GM19043 (cell line): ENCODE data around the gene HARS2.
"Not testable (repeated sequence)": the region's sequence is repeated elsewhere in the genome, so short reads cannot be mapped to it uniquely, and the experiment has no call there.

Experiments used
- ATAC-seq: cut with Tn5 transposase; IDR thresholded peaks from one replicate; pipeline ENCODE4 v1.9.1; 2021; ENCODE audit warnings: low read depth; ENCODE audit not compliant: unreplicated experiment

Gene HARS2

GRCh38 chr5:140696891-140697492, 5.7 kb downstream of the HARS2 start:
- ATAC-seq = no peak

DNA sequence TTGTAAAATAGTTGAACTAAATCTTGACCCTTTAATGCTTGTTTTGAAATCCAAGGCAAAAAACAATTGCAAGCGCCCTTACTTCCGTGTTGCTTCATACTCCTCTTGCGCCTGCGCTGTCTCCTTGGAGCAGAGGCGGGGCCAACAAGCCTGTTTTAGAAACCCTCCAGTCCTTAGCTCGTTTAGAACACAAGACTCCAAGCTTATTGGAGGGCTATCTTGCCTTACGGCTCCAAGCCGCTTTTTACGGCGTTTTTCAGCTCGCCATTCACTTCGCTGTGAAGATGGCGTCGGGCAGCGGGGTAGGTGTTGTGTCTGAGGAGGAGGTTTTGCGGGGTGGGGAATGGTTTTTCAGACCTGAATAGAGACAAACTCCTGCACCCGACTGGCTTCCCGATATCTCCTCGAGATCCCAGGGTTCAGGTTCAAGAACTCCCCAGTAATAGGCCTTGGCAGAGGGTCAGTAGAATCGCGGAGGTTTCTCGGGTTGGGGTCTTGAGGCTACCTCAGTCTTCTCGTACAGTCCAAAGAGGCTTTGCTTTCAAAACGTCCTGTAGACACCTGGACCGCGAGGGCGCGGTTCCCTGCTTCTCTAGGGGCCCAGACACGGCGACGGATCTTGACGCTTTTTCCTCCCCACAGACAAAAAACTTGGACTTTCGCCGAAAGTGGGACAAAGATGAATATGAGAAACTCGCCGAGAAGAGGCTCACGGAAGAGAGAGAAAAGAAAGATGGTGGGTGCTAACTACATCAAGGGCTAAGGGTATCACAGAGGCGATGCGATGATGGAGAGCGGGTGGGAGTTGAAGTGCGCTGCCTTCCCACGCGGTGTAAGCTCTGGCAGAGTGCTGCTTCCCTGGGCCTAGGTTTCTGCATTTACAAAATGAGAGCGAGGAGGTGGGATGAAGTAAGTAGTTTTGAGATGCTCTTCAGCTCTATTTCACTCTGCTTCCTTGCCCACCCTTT, 9.2 kb downstream of the HARS2 start, which contains the start of gene ZMAT2:
Gene ZMAT2, plus strand, starts transcription at position 271 of the 968 bp plus-strand sequence. Its CDS starts 14 bp downstream, at position 285.
- peak; percentile 98 for ATAC-seq

DNA sequence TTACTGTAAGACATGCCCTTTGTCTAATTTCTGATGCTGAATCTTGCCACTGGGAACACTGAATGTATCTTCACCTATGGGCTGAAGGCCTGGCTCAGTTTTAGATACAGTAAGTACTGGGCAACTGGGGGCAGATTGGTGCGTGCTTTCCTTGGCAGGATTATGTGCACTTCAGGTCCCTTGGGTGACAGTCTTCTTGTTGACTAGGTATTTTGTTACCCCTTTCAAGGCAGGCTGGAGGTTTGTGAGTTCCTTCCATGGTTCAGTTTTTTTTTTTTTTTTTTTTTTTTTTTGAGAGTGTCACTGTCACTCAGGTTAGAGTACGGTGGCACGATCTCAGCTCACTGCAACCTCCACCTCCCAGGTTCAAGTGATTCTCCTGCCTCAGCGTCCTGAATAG, 16.6 kb downstream of the HARS2 start:
- no peak for ATAC-seq

GRCh38 chr5:140708787-140709186, 17.5 kb downstream of the HARS2 start:
- ATAC-seq = not testable (repeated sequence)

GRCh38 chr5:140710899-140711552, 19.8 kb downstream of the HARS2 start:
- ATAC-seq = peak; percentile 90

- ATAC-seq = no peak
These were observed 20.5 kb downstream of the HARS2 start for GRCh38 chr5:140711794-140712193.

DNA sequence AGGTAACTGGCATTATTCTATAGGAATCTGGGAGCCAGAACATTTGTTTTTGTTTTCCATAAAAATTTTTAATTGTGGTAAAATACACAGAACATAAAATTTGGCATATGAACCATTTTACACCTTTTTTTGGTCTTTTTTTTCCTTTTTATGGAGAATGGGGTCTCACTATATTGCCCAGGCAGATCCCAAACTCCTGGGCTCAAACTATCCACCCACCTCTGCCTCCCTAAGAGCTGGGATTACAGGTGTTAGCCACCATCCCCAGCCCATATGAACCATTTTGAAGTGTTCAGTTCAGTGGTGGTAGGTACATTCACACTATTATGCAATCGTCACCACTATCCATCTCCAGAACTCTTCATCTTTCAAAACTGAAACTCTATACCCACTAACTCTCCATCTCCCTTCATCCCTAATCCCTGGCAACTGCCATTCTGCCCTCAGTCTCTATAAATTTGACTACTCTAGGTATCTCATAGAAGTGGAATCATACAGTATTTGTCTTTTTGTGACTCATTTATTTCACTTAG, 22.4 kb downstream of the HARS2 start:
- ATAC-seq = no peak

DNA sequence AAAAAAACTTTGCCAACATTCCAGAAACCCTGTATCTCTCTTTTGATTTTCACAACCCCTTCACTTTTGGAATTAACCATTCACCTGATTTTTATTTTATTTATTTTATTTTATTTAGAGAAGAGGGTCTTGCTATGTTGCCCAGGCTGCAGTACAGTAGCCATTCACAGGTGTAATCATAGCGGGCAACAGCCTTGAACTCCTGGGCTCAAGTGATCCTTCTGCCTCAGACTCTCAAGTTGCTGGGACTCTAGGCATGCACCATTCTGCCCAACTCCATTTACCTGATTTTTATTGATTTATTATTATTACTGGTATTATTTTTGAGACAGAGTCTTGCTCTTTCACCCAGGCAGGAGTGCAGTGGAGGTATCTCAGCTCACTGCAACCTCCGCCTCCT, 25.0 kb downstream of the HARS2 start:
- not testable (repeated sequence) for ATAC-seq

DNA sequence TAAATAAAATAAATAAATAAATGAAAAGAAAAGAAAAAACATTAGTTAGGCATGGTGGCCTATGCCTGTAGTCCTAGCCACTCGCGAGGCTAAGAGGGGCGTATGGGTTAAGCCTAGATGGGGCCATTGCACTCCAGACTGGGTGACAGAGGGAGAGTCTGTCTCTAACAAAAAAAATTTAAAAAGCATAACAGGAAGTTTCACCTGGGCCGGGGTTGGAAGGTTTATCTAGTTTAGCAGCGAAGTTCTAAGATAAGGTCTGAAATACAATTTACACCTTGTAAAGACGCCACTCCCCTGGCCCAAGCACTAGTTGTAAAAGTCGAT, 27.0 kb downstream of the HARS2 start:
- no peak for ATAC-seq

DNA sequence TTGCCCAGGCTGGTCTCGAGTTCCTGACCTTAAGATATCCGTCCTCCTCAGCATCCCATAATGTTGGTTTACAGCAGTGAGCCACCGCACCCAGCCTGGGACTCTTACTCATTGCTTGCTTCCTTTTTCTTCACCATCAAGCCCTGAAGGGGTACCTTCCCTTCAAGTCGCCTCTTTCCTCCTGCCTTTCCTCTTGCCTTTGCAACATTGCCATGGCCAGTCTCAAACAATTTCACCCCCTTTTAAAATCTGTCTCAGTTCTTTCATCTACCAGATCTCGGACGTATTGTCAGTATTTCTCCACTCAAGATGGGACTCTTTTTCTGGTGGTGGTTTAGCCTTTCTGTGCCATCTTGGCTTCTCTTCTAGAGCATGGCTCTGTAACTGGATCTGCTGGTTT, 29.5 kb downstream of the HARS2 start:
- ATAC-seq = not testable (repeated sequence)

DNA sequence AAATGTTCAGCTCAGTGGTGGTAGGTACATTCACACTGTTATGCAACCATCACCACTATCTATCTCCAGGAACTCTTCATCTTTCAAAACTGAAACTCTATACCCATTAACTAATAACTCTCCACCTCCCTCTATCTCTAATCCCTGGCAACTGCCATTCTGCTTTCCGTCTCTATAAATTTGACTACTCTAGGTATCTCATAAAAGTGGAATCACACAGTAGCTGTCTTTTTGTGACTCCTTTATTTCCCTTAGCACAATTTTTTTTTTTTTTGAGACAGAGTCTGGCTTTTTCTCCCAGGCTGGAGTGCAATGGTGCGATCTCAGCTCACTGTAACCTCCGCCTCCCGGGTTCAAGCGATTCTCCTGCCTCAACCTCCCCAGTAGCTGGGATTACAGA, 30.1 kb downstream of the HARS2 start:
- ATAC-seq = not testable (repeated sequence)

DNA sequence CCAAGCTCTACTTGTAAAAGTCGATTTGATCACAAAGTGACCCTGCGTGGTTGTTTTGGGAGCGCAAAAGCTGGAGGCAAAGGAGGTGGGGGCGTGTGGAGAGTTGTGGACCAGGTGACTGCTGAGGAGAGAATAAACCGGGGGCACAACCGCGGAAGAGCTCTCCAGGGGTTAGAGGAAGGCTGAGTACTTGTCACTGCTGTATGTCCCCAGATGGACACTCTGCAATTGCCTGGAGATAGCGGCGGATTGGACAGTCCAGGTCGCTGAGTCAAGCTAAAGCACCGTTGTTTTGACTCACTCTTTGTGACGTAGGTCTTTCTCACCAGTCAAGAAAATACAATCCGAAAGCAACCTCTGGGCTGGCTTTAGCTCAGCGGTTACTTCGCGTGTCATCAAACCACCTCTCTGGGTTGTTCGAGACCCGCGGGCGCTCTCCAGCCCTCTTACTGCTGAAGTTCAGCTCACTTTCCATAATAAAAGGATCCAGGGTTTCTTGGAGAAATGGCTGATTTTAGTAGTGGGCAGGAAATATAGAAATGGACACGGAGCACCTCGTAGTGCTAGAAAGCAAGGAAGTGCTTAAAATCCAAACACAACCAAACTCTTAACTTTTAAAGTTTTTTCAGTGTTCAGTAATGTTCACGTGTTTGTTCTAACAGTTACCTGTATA, 34.7 kb downstream of the HARS2 start:
- peak; percentile 88 for ATAC-seq

DNA sequence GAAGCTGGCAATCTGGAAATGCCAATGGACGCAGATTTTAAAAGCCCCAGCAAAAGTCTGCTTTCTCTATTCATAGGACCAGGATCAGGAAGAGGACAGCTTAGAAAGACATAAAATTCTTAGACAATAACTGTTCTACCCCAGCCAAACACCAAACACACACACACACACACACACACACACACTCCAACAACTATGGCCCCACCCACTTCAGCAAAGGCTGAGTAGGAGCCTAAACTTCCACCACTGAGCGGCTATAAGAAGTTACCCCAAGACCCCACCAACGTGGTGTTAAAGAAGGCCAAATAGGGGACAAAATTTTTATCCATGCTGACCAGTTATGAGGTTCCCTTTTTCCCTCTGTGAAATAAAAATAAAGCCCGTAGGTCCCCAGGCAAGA, 41.8 kb downstream of the HARS2 start:
- ATAC-seq = no peak

DNA sequence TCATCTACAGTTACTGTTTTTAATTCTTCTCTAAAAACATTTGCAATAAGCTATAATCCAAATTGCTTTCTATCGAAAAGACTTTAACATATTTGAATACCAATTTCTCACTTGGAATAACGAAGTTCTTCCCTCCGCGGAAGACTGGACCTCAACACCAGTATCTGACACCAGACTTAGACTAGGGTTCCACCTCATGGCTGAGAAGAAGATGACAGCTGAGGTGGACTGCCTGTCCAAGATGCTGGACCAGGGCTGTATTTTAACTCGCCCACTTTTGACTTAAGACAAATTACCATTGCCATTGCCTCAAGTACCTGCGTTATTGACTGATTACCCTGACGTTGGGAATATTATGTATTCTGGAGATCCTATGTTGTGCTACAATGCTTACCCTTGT, 43.1 kb downstream of the HARS2 start:
- no peak for ATAC-seq

- no peak for ATAC-seq
These were observed 46.2 kb downstream of the HARS2 start for GRCh38 chr5:140737486-140737885.

DNA sequence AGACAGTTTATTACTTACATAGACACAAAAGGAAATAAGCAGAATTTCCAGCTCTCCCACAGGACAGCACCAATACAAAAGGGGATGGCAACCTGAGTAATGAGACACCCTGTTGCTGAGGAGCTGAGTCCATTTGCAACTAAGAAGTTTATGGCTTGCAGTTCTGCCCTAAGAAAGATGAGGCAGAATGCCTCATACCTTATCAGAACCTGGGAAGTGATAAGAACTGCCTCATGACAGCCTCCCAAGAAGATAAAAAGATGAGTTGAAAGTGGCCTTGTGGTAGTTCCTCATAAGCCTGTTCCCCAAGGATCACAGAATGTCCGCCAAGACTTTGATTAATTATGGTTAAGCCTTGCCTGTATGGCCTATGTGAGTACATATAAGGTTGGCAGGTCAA, 50.7 kb downstream of the HARS2 start:
- ATAC-seq = no peak
